Glomerular visceral epithelial cell (primary cell): ENCODE results near the gene HLA-DOA.
A peak's percentile ranks its signal among the peaks of the same experiment; 100 is the strongest.

Source experiments
- DNase-seq: peaks from one replicate; pipeline ENCODE4 v3.0.0-alpha.2; 2016; ENCODE audit errors: extremely low spot score

HLA-DOA gene

DNA sequence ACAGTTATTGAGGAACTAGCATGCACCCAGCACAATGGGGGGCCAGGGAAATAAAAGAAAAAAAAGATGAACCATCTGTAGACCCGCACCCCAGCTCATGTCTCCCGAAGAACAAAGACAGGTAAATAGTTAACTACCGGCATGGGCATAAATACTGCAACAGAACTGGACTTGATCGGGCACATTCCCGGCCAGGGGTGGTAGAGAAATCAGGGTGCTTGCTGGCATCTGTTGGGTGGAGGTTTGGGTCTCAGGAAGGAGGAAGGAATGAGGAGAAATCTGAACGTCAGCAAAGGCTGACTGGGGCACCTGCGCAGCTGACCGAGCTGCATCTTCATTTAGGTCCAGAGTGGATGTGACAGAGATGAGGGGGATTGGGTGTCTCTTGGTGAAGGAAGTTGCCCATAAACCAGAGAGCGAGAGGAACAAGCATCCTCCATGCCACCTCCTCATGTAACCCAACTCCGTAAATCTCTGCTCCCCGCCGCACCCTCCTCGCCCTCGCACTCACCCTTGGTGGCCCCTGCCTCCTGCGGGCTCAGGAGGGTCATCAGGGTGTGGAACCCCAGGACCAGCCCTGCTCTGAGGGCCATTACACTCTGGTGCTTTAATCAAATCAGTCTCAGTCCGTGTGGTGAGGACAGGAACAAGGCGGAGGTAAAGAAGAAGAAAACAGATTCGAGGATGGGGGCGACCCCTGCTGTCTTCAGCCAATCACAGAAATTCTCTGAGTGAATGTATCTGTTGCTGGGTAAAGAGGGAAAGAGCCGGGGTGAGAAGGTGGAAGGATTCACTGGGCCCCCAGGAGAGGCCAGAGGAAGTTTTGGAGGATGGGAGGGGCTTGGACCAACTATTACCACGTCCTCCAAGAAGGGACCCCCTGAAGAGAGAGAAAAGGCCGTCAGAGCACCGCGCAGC is at the start of gene HLA-DOA:
HLA-DOA (minus strand) TSS at position 648 of the 918 bp plus-strand sequence.
- peak; percentile 47 for DNase-seq

DNA sequence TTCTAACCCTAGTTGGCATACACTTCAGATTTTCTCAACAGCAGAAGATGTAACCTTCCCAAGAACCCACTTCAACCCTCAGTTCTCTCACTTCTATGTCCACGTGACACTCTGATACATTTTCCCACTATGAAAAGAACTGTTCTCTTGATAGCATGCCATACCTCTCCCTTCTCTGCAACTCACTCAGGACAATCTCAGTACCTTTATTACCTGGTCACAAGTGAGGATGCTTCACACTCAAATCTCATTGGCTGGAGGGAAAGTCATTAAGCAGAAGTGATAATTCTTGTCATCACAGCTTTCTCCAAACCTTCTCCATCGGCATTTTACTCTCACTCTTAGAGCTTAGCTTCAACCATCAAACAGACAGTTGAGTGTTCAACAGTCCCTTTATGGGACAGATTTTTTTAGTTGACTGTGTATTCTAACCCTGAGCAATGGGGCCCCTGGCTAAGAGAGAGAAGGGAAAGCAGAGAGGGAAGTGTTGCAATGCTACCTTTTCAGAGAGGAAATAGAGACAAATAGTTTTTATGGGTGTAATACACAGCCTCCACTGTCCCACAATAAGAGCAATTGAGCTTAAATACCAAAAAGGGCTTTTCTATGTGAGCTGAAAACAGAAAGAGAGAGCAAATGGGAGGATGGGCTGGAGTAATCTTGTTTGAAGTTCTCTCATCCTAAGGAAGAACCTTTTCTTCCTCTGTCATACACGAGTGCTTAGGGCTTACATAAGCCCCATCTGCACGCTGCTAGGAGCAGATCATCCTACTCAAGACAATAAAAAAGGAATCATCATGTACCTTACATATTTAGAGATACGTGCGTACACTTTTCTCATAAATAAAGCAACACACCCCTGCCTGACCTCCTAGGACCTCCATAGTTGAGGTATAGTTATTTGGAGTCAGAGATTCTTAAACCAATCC is 48.1 kb upstream of the HLA-DOA start:
- DNase-seq: no peak

DNA sequence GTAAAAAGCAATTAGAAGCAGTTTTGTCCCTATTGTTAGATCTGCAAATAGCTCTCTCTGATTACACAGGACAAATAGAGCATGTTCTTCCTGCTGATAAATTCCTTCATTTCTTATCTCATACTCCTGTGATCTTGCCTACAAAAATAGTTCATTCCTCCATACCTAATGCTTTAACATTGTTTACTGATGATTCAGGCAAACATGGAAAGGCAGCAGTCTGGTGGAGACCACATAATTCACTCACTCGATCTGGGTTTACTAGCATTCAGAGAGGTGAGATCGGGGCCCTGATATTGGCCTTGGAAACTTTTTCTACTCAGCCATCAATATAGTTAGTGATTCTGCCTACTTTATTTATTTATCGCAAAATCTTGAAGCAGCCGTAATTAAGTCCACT is 43.8 kb upstream of the HLA-DOA start:
- peak; percentile 7 for DNase-seq

- DNase-seq: no peak
Measured at GRCh38 chr6:33052627-33053026, 43.2 kb upstream of the HLA-DOA start.

DNA sequence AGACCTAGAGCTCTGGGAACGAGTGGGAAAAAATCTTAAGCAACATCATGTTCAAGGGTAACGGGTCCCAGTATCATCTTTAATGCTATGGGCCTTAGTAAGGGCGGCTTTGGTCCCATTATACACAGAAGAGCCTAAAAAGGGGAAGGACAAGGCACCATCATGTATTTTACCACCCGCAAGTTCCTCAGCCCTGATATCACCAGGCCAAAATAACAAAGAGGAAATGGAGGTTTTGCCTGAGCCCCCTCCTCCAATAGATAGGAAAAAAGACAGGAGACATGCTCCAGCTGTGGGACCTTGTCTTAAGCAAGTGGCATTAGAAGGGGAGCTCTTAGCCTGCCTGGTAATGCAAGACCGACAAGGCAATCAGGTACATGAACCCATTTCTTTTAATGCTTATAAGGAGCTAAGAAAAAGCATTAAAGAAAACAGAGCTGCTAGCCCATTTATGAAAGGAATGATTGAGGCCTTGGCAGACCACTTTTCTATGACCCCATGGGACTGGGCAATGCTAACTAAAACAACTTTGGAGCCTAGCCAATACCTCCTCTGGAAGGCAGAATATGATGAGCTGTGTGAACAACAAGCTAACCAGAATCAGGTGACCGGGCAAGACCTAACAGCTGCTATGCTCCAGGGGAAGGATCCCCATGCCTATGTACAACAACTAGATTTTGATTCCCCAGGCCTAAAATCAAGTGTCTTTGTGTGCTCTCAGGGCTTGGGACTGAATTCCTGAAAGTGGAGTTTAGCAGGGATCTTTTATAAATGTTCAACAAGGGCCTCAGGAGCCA is 40.8 kb upstream of the HLA-DOA start:
- DNase-seq: no peak

- DNase-seq: no peak
Measured at GRCh38 chr6:33049323-33050013, 40.1 kb upstream of the HLA-DOA start.

DNA sequence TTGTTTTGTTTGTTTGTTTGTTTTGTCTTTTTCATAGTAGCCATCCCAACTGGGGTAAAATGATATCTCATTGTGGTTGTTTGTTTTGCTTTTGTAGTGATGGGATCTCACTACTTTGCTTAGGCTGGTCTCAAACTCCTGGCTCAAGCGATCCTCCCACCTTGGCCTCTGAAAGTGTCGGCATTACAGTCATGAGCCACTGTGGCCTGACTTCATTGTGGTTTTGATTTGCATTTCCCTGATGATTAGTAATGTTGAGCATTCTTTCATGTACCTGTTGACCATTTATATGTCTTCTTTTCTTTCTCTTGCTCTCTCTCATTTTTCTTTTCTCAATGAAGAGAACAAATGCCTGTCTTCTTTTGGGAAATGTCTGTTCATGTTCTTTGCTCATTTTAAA is 30.8 kb upstream of the HLA-DOA start:
- DNase-seq: no peak

DNA sequence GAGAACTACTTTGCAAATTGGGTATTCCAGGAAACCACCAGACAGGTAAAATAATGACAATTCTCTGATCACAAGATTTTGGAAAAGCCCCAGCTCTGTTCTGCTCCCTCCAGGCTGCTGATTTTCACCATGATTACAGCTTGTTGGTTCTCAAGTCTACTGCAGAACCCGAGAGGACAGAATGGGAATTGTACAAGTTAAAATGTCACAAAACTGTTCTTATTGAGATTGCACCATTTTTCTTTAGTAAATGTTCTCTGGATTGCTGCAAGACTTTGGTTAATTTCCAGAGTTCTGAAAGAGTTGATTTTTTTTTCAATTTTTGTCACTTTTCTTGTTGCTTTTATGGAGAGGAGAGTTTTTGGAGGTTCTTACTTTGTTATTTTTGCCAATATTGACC is 27.1 kb upstream of the HLA-DOA start:
- no peak for DNase-seq

DNA sequence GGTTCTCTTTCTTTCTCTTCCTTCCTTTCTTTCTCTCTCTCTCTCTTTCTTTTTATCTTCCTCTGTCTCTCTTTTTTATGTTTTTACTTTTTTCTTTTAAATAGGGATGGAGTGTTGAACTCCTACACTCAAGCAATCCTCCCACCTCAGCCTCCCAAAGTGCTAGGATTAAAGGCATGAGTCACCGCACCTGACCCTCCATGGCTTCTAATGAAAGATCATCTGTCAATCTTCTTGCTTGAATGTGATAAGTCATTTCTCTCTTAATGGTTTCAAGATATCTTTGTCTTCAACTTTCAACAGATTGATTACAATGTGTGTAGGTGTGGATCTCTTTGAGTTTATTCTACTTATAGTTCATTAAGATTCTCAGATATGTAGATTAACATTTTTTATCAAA is 25.2 kb upstream of the HLA-DOA start:
- no peak for DNase-seq

DNA sequence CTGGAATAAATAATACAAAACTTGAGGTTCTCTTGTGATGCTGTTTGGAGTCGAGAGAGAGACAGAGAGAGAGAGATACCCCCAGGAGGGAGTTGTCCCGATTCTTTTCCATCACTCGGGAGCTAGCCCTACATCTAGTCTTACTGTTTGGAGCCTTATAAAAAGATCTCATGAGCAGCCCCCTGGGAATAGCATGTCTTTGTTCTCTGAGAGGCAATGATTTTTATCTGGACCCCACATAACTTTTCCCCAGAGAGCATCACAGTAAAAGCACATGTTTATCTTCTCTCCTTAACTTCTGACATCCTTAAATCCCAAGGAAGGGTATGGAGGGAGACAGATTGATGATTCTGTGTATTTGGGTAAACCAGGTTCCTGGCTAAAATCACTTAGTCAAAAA is 20.9 kb upstream of the HLA-DOA start:
- DNase-seq: no peak

DNA sequence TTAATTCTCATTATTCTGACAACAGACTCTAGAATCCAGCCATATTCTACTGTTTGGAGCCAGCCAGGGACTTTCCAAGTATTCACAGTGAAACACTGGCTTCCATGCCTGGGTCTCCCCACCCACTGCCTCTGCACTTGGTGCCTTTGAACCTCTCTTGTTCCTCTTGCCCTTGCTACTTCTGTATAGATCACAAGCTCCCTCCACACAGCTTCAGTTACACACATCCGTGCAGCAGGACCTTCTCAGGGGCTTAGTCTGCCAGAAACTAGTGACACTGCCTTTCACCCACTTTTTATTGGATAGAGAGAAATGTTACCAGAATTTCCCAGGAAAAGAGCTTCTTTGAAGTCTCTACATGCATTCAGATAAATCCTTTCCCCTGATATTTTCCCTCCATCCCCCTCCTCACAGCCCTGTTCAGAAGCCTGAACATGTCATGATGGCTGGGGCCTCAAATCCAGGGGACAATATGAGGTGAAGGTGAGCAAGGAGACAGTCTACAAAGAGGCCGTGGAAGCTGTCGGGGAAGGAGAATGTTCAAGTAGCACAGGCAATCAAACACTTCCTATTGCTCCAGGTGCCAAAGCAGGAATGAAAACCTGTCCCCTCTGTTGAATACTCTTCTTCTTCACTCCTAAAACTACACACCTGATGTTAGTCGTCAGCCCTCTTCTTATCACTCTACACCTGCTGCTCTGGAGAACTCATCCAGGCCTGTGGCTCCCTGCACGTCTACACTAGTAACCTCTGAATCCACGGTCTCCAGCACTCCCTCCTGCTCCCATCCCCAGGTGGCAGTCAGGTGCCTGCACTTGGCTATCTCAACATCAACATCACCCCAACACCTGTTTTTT is 20.2 kb upstream of the HLA-DOA start:
- no peak for DNase-seq

GRCh38 chr6:33028220-33028849 is 18.9 kb upstream of the HLA-DOA start:
- DNase-seq: no peak

DNA sequence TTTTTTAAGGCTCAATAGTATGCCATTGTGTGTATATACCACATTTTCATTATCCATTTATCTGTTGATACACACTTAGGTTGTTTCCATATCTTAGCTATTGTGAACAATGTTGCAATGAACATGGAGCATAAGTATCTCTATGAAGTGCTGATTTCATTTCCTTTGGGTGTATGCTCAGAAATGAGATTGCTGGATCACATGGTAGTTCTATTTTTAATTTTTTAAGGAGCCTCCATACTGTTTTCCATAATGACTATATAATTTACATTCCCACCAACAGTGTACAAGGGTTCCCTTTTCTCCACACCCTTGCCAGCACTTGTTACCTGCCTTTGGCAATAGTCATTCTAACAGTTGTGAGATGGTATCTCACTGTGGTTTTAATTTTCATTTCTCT is 15.1 kb upstream of the HLA-DOA start:
- no peak for DNase-seq

GRCh38 chr6:33023536-33023935 is 14.1 kb upstream of the HLA-DOA start:
- DNase-seq: no peak

GRCh38 chr6:33021917-33022316 is 12.5 kb upstream of the HLA-DOA start:
- DNase-seq: no peak

DNA sequence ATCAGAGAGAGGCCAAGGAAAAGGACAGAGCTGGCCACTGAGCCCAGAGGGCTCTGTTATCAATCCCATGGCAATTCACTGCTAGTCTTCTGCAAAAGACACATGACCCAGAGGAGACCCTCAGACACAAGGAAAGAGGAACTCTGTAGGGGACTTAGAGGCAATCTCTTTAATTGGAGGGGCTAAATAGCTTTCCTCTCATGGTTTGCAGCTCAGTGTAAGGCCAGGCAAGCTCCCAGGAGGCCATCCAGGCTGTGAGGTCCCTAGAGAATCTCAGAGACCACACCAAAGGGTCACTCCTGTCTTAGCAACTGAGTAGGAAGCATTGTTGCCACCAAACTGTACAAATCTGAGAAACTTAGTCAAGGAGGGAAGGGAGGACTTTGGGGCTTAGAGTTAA is 10.0 kb upstream of the HLA-DOA start:
- no peak for DNase-seq

DNA sequence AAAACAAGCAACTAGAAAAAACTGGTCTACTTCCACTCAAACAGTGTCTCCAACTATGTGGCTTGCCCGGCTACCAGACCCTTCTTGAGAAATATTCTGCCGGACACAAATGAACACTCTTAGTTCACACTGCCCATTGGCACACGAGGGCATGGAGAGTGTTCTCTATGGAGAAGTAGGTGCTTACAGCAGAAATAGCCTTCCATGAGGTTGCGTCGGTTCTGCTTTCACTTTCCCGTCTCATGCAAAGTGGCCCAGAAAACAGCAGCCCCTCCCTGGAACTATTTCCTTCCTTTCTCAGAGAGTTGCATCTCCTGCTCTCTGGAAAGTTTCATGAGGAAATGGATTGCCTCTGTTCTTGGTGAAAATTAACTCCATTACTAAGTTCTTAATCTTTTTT is 9.5 kb upstream of the HLA-DOA start:
- peak; percentile 50 for DNase-seq

- no peak for DNase-seq
Measured at GRCh38 chr6:33018418-33018817, 9.0 kb upstream of the HLA-DOA start.

- DNase-seq: no peak
Measured at GRCh38 chr6:33017694-33018353, 8.4 kb upstream of the HLA-DOA start.
